Transverse colon (tissue), 4 donors: ENCODE measurements around the gene RAF1. TPM values are rescaled to one million over a fixed set of nuclear protein-coding genes. Genes with fewer than 3 reads are reported as not detected.
"Not testable (repeated sequence)": the region's sequence is repeated elsewhere in the genome, so short reads cannot be mapped to it uniquely, and the experiment has no call there.

ENCODE experiments used
- DNase-seq: peaks from one replicate; pipeline ENCODE4 v3.0.0-alpha.2; 2019
- H3K27ac ChIP-seq, 4 donors: fragments of 200-600 bp; sonication (generic); 2 replicates each; pipeline ENCODE4 v1.5.1; 2016 to 2018; ENCODE audit warnings: inconsistent platforms in 4 of 4
- H3K27me3 ChIP-seq: fragments of 200-600 bp; sonication (generic); 2 replicates; pipeline ENCODE4 v1.5.1; 2017; ENCODE audit warnings: inconsistent platforms
- H3K36me3 ChIP-seq, 4 donors: fragments of 200-600 bp; sonication (generic); 2 replicates each; pipeline ENCODE4 v1.5.1; 2017 to 2019; ENCODE audit warnings: inconsistent platforms in 4 of 4
- H3K4me1 ChIP-seq, 4 donors: fragments of 200-600 bp; sonication (generic); 2 replicates each; pipeline ENCODE4 v1.5.1; 2017 to 2020; ENCODE audit warnings: inconsistent platforms in 4 of 4
- H3K4me3 ChIP-seq, 4 donors: fragments of 200-600 bp; sonication (generic); 1 replicate in 1 of 4; 2 replicates in 3 of 4; pipeline versions ENCODE4 v1.5.1 to v1.6.1; 2017 to 2019; ENCODE audit warnings: inconsistent platforms in 4 of 4
- H3K9me3 ChIP-seq, 2 donors: fragments of 200-600 bp; sonication (generic); 2 replicates each; pipeline ENCODE4 v1.5.1; 2017 to 2019; ENCODE audit warnings: inconsistent platforms in 2 of 2
- CTCF ChIP-seq, 5 experiments: fragments of 200-600 bp in 3 of 5; fragments of 450-650 bp in 2 of 5; sonication (generic) in 3 of 5; IDR thresholded peaks; 1 replicate in 2 of 5; 2 replicates in 3 of 5; pipeline ENCODE4 v1.5.1; 2016 to 2017; ENCODE audit warnings: antibody characterized with exemption in 5 of 5, inconsistent platforms in 3 of 5, mild to moderate bottlenecking in 2 of 5, moderate library complexity in 1 of 5
- EP300 ChIP-seq: sonication (generic); formaldehyde crosslinking; IDR thresholded peaks from one replicate; pipeline ENCODE4 v1.6.1; 2017; ENCODE audit warnings: antibody characterized with exemption, low read depth
- POLR2A ChIP-seq: fragments of 450-650 bp; IDR thresholded peaks from one replicate; pipeline ENCODE4 v1.6.1; 2016; ENCODE audit warnings: antibody characterized with exemption, mild to moderate bottlenecking, moderate library complexity
- POLR2AphosphoS5 ChIP-seq, 3 donors: sonication (generic); formaldehyde crosslinking; IDR thresholded peaks; one replicate each; pipeline ENCODE4 v1.6.1; 2016; ENCODE audit warnings: antibody characterized with exemption in 3 of 3
- WGBS, 2 donors: methylation state at CpG; one replicate each; pipeline ENCODE4 v1.1.5; 2018; ENCODE audit warnings: low coverage in 1 of 2; 5-methylcytosine and 5-hydroxymethylcytosine counted together
- in situ Hi-C, 4 donors: fragments of 200-750 bp; cut with MboI; loops; one replicate each; pipeline versions ENCODE4 v1.15.0 to v1.15.1; 2017; ENCODE audit warnings: low sequenced_read_pairs in 3 of 4, low pct_ligation_motif_present in 1 of 4, low pct_unique_long_range_greater_than_20kb in 1 of 4
- intact Hi-C: fragments of 100-400 bp; cut with DNase I; formaldehyde crosslinking; loops from one replicate; pipeline ENCODE4 v1.15.1; 2023; ENCODE audit warnings: low total_unique reads
- total RNA-seq, 4 donors: library from RNA; depleted of rRNA; stranded (reverse); fragments of >200 nt; gene quantifications; one replicate each; pipeline ENCODE4 v1.1.0, GENCODE V29; 2016

RAF1 gene
- total RNA-seq, 4 donors from 2014 or later = 98.4 to 283 (median 132) TPM

- Histone ChIP-seq H3K4me1 (peaks cover 0 to 4% (median 2%) of the 10 kb centered on the region in 4 donors), H3K27me3 (peaks cover 7% of the 10 kb centered on the region), H3K4me3 (peak within 1 kb of the TSS; percentile 29 to 59 (median 36)), H3K27ac (peak within 1 kb of the TSS; percentile 73 to 89 (median 84)), H3K36me3 (no peaks in the 10 kb centered on the region), H3K9me3 (no peaks in the 10 kb centered on the region)
- intact Hi-C loops (no loop called here), in situ Hi-C loops (no loop called here)
- DNase-seq = peak; percentile 81
- whole genome bisulfite sequencing, 2 donors = 43 to 50% methylated on average over 2 to 4 of the region's 4 CpGs
- no peak for TF ChIP-seq CTCF (IDR thresholded peaks at IDR 0.05)
- no peak for TF ChIP-seq EP300
- TF ChIP-seq POLR2AphosphoS5 (IDR thresholded peaks at IDR 0.05) = peak; percentile 79 to 95 (median 91)
- TF ChIP-seq POLR2A = no peak
Observed at GRCh38 chr3:12545473-12545791, 118.5 kb downstream of the RAF1 start, which contains the start of gene MKRN2OS. TSS of gene MKRN2OS (minus strand) at chr3:12545499. CDS start at chr3:12545464, 35 bp downstream.

- Histone ChIP-seq H3K36me3 (no peaks in the 10 kb centered on the region), H3K9me3 (no peaks in the 10 kb centered on the region), H3K4me1 (peaks cover 0 to 4% (median 2%) of the 10 kb centered on the region in 4 donors), H3K27me3 (peaks cover 4% of the 10 kb centered on the region), H3K4me3 (peak overlapping the region; percentile 29 to 59 (median 36)), H3K27ac (peak overlapping the region; percentile 73 to 89 (median 84))
- TF ChIP-seq EP300 (no peak), CTCF (IDR thresholded peaks at IDR 0.05) (peak in 1 of 5 experiments; percentile 27), POLR2A (peak; percentile 92), POLR2AphosphoS5 (IDR thresholded peaks at IDR 0.05) (no peak)
- 53 to 54% methylated on average over 4 to 11 of the region's 11 CpGs for WGBS, 2 donors
- in situ Hi-C loops (no loop called here), intact Hi-C loops (no loop called here)
- DNase-seq = no peak
Observed at GRCh38 chr3:12544652-12545472, 119.1 kb downstream of the RAF1 start.

GRCh38 chr3:12543497-12543896 lies 120.4 kb downstream of the RAF1 start:
- in situ Hi-C loops, H3K27me3 ChIP-seq, intact Hi-C loops, H3K4me1 ChIP-seq, H3K9me3 ChIP-seq, DNase-seq, H3K36me3 ChIP-seq, H3K27ac ChIP-seq: not testable (repeated sequence)
- H3K4me3 ChIP-seq = peak overlapping the region in 1 of 4 donors; percentile 59
- 93 to 100% methylated on average over 1 to 12 of the region's 12 CpGs for WGBS, 2 donors

- in situ Hi-C loops = no loop called here
- TF ChIP-seq EP300 (no peak), POLR2A (no peak), CTCF (IDR thresholded peaks at IDR 0.05) (no peak), POLR2AphosphoS5 (IDR thresholded peaks at IDR 0.05) (no peak)
- H3K27me3 ChIP-seq = no peaks in the 10 kb centered on the region
Observed at GRCh38 chr3:12541625-12542024, 122.3 kb downstream of the RAF1 start.

More at GRCh38 chr3:12541625-12542024, 122.3 kb downstream of the RAF1 start:
- Histone ChIP-seq H3K36me3 (no peaks in the 10 kb centered on the region), H3K27ac (no peak overlapping the region), H3K9me3 (no peaks in the 10 kb centered on the region), H3K4me1 (peaks cover 0 to 4% (median 2%) of the 10 kb centered on the region in 4 donors), H3K4me3 (no peak overlapping the region)
- intact Hi-C loops = no loop called here
- DNase-seq = no peak
- 83% methylated on average over 2 to 8 of the region's 8 CpGs for WGBS, 2 donors
